ENCODE results near the gene SPATC1L. TPM values are rescaled to one million over a fixed set of nuclear protein-coding genes. Genes with fewer than 3 reads are reported as not detected.

Gene SPATC1L
- total RNA-seq, 2 donors from 2014 or later, result 6.2 to 6.9 TPM

- Histone ChIP-seq H3K36me3 (no peaks in the 10 kb centered on the region), H3K9ac (ENCODE audit: low read depth in 2 of 2, low read length in 2 of 2) (no peak overlapping the region), H3K4me1 (no peaks in the 10 kb centered on the region), H3K4me3 (no peak overlapping the region), H3K27me3 (no peaks in the 10 kb centered on the region), H3K27ac (no peak overlapping the region), H3K9me3 (no peaks in the 10 kb centered on the region)
- TF ChIP-seq CTCF (IDR thresholded peaks at IDR 0.05), result no peak
- intact Hi-C loops (cut with DNase I), result no loop called here
- DNase-seq, result no peak
Measured at GRCh38 chr21:46131588-46131837, 52.7 kb downstream of the SPATC1L start.

GRCh38 chr21:46130831-46131587 is 53.2 kb downstream of the SPATC1L start:
- no peak overlapping the region for H3K4me3 ChIP-seq
- no peaks in the 10 kb centered on the region for H3K36me3 ChIP-seq
- TF ChIP-seq CTCF (IDR thresholded peaks at IDR 0.05), result no peak
- no peak overlapping the region for H3K27ac ChIP-seq
- no peak overlapping the region for H3K9ac ChIP-seq (ENCODE audit: low read depth in 2 of 2, low read length in 2 of 2)
- no peak for DNase-seq
- H3K27me3 ChIP-seq, result no peaks in the 10 kb centered on the region
- H3K9me3 ChIP-seq, result no peaks in the 10 kb centered on the region
- no peaks in the 10 kb centered on the region for H3K4me1 ChIP-seq
- intact Hi-C loops (cut with DNase I), result no loop called here

- no peaks in the 10 kb centered on the region for H3K36me3 ChIP-seq
- H3K9me3 ChIP-seq, result no peaks in the 10 kb centered on the region
- no peak overlapping the region for H3K4me3 ChIP-seq
- no peaks in the 10 kb centered on the region for H3K27me3 ChIP-seq
- no peak overlapping the region for H3K27ac ChIP-seq
- H3K9ac ChIP-seq (ENCODE audit: low read depth in 2 of 2, low read length in 2 of 2), result no peak overlapping the region
- intact Hi-C loops (cut with DNase I), result no loop called here
- no peak for TF ChIP-seq CTCF (IDR thresholded peaks at IDR 0.05)
- no peak for DNase-seq
- no peaks in the 10 kb centered on the region for H3K4me1 ChIP-seq
Measured at GRCh38 chr21:46129846-46130651, 54.2 kb downstream of the SPATC1L start.

- Histone ChIP-seq H3K4me3 (no peak overlapping the region), H3K36me3 (no peaks in the 10 kb centered on the region), H3K9ac (ENCODE audit: low read depth in 2 of 2, low read length in 2 of 2) (no peak overlapping the region), H3K27ac (no peak overlapping the region), H3K27me3 (no peaks in the 10 kb centered on the region), H3K9me3 (no peaks in the 10 kb centered on the region), H3K4me1 (no peaks in the 10 kb centered on the region)
- intact Hi-C loops (cut with DNase I), result no loop called here
- no peak for DNase-seq
- TF ChIP-seq CTCF (IDR thresholded peaks at IDR 0.05), result no peak
Measured at GRCh38 chr21:46128933-46129571, 55.2 kb downstream of the SPATC1L start.

GRCh38 chr21:46128106-46128932 is 55.9 kb downstream of the SPATC1L start:
- H3K9me3 ChIP-seq, result no peaks in the 10 kb centered on the region
- no peaks in the 10 kb centered on the region for H3K4me1 ChIP-seq
- intact Hi-C loops (cut with DNase I), result no loop called here
- H3K4me3 ChIP-seq, result no peak overlapping the region
- no peak for DNase-seq
- H3K36me3 ChIP-seq, result no peaks in the 10 kb centered on the region
- no peak overlapping the region for H3K27ac ChIP-seq
- H3K27me3 ChIP-seq, result no peaks in the 10 kb centered on the region
- no peak overlapping the region for H3K9ac ChIP-seq (ENCODE audit: low read depth in 2 of 2, low read length in 2 of 2)
- no peak for TF ChIP-seq CTCF (IDR thresholded peaks at IDR 0.05)
